Hepatocyte (in vitro differentiated cells): ENCODE results near the gene PDE4D. TPM values are rescaled to one million over a fixed set of nuclear protein-coding genes. Genes with fewer than 3 reads are reported as not detected.
A peak's percentile ranks its signal among the peaks of the same experiment; 100 is the strongest.

Source experiments
- DNase-seq: peaks from one replicate; pipeline ENCODE4 v3.0.0-alpha.2; 2016; ENCODE audit warnings: low spot score
- H2AFZ ChIP-seq: fragments of 200-600 bp; sonication (generic); 2 replicates; pipeline ENCODE4 v1.6.0; 2016; ENCODE audit warnings: antibody characterized with exemption, mild to moderate bottlenecking
- H3K27ac ChIP-seq: fragments of 200-600 bp; sonication (generic); 2 replicates; pipeline ENCODE4 v1.5.1; 2016; ENCODE audit warnings: mild to moderate bottlenecking
- H3K27me3 ChIP-seq: fragments of 200-600 bp; sonication (generic); 2 replicates; pipeline ENCODE4 v1.6.1; 2016
- H3K36me3 ChIP-seq: fragments of 200-600 bp; sonication (generic); replicated peaks from 2 replicates; pipeline ENCODE4 v1.5.1; 2016; ENCODE audit warnings: low read depth; ENCODE audit not compliant: insufficient read depth
- H3K4me1 ChIP-seq: fragments of 200-600 bp; sonication (generic); 2 replicates; pipeline ENCODE4 v1.5.1; 2016; ENCODE audit warnings: mild to moderate bottlenecking, moderate library complexity; ENCODE audit not compliant: insufficient read depth
- H3K4me2 ChIP-seq: fragments of 200-600 bp; sonication (generic); 2 replicates; pipeline ENCODE4 v1.6.0; 2016
- H3K4me3 ChIP-seq: fragments of 200-600 bp; sonication (generic); 2 replicates; pipeline ENCODE4 v1.5.1; 2016; ENCODE audit warnings: mild to moderate bottlenecking
- H3K79me2 ChIP-seq: fragments of 200-600 bp; sonication (generic); 2 replicates; pipeline ENCODE4 v1.6.0; 2017; ENCODE audit warnings: mild to moderate bottlenecking
- H3K9me2 ChIP-seq: fragments of 200-600 bp; sonication (generic); replicated peaks from 2 replicates; pipeline ENCODE4 v1.6.0; 2017; ENCODE audit warnings: mild to moderate bottlenecking; ENCODE audit not compliant: insufficient read depth
- H3K9me3 ChIP-seq: fragments of 200-600 bp; sonication (generic); 2 replicates; pipeline ENCODE4 v1.5.1; 2016; ENCODE audit warnings: low read depth, mild to moderate bottlenecking
- H4K20me1 ChIP-seq: fragments of 200-600 bp; sonication (generic); 2 replicates; pipeline ENCODE4 v1.6.0; 2016; ENCODE audit warnings: mild to moderate bottlenecking; ENCODE audit not compliant: insufficient read depth, poor library complexity, severe bottlenecking
- EZH2 ChIP-seq: fragments of 200-600 bp; sonication (generic); IDR thresholded peaks from 2 replicates; pipeline ENCODE4 v1.6.1; 2016; ENCODE audit warnings: antibody characterized with exemption, mild to moderate bottlenecking, borderline replicate concordance
- EZH2phosphoT487 ChIP-seq: fragments of 200-600 bp; sonication (generic); IDR thresholded peaks from one replicate; pipeline ENCODE4 v1.6.1; 2018; ENCODE audit warnings: antibody characterized with exemption, mild to moderate bottlenecking, low read depth, moderate library complexity; ENCODE audit not compliant: unreplicated experiment, severe bottlenecking
- WGBS: methylation state at CpG from one replicate; pipeline ENCODE4 v1.1.6; 2016; ENCODE audit warnings: low lambda C conversion rate; ENCODE audit errors: missing lambda C conversion rate; 5-methylcytosine and 5-hydroxymethylcytosine counted together
- polyA plus RNA-seq: library from polyadenylated mRNA; unstranded; fragments of >200 nt; fragmentation: Nextera tagmentation; extraction: Ambion mirVana; gene quantifications from 2 replicates; pipeline ENCODE4 v1.2.1, GENCODE V29; 2016
- total RNA-seq: library from RNA; depleted of rRNA; stranded (reverse); fragments of >200 nt; gene quantifications from 2 replicates; pipeline ENCODE4 v1.2.3, GENCODE V29; 2014
- TF ChIP-seq, protein P1 (sequence below): fragments of 200-600 bp; sonication (generic); IDR thresholded peaks from 2 replicates; pipeline ENCODE4 v1.5.1; 2016; ENCODE audit warnings: antibody characterized with exemption, mild to moderate bottlenecking; ENCODE audit not compliant: poor library complexity

PDE4D gene
- total and polyA plus RNA-seq, 2 experiments from 2014 or later = 14.5 to 45.2 TPM

DNA sequence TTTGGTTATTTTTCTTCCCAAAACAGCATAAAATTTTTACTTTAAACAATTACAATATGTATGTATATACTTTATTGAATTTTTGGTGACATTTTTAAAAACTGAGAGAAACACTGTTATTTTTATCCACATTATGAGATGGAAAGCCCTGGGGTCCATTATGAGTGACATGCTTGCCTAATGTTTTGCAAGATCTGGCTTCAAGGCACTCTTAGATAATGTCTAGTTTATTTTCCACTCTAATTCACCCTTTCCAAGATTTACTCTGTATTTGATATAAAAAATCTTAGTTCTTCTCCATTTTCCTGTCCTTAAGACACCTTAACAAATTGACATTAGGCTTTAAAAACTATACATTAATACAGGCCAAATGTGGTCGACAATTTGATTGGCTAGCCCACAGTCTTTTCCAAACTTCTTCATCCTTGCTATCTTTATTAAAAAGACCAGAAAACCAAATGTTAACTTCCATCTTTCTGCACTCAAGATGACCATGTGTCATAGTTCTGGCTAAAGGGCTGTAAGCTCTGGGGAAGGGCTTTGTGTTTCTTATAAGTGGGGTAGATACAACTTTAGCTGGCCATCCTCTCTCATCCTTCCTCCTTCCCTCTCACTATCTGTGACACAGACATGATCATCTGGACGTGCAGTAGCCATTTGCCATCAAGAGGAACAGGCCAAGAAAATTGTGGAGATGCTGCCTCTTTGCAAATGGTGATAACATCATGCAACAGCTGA lies 561.1 kb downstream of the PDE4D start:
- H3K79me2 ChIP-seq = no peaks in the 10 kb centered on the region
- TF ChIP-seq EZH2 (no peak), EZH2phosphoT487 (no peak)
- TF ChIP-seq, protein P1, sequence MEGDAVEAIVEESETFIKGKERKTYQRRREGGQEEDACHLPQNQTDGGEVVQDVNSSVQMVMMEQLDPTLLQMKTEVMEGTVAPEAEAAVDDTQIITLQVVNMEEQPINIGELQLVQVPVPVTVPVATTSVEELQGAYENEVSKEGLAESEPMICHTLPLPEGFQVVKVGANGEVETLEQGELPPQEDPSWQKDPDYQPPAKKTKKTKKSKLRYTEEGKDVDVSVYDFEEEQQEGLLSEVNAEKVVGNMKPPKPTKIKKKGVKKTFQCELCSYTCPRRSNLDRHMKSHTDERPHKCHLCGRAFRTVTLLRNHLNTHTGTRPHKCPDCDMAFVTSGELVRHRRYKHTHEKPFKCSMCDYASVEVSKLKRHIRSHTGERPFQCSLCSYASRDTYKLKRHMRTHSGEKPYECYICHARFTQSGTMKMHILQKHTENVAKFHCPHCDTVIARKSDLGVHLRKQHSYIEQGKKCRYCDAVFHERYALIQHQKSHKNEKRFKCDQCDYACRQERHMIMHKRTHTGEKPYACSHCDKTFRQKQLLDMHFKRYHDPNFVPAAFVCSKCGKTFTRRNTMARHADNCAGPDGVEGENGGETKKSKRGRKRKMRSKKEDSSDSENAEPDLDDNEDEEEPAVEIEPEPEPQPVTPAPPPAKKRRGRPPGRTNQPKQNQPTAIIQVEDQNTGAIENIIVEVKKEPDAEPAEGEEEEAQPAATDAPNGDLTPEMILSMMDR = no peak
- no peak overlapping the region for H3K4me3 ChIP-seq
- no peak overlapping the region for H3K27ac ChIP-seq
- 91% methylated on average over 2 of the region's 2 CpGs for WGBS
- H2AFZ ChIP-seq = no peak overlapping the region
- no peaks in the 10 kb centered on the region for H3K9me3 ChIP-seq
- peaks cover 11% of the 10 kb centered on the region for H3K4me1 ChIP-seq
- no peak for DNase-seq
- no peaks in the 10 kb centered on the region for H4K20me1 ChIP-seq
- no peak overlapping the region for H3K4me2 ChIP-seq
- no peaks in the 10 kb centered on the region for H3K27me3 ChIP-seq
- no peaks in the 10 kb centered on the region for H3K9me2 ChIP-seq
- no peaks in the 10 kb centered on the region for H3K36me3 ChIP-seq

DNA sequence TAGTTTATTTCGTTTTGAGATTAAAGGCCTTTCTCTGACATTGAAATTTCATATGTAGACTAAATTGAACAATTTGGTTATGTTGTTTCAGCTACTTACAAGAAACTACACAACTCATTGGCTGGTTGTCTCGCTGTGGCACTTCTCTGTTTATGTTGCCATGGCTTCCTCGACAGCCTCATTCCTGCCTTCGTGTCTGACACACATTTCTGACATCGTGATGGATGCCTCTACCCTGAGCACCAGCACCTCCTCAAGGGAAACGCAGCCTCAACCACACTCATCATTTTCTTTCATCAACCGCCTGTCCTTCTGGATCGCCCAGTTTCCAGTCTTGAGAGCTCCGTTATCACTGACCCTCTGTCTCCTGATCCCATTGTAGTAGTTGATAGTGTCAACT lies 562.8 kb downstream of the PDE4D start:
- 89% methylated on average over 9 of the region's 9 CpGs for WGBS
- TF ChIP-seq, protein P1 = no peak
- TF ChIP-seq EZH2 (no peak), EZH2phosphoT487 (no peak)
- no peaks in the 10 kb centered on the region for H4K20me1 ChIP-seq

GRCh38 chr5:59328709-59329296 lies 564.7 kb downstream of the PDE4D start:
- no peaks in the 10 kb centered on the region for H3K36me3 ChIP-seq
- H3K9me2 ChIP-seq = no peaks in the 10 kb centered on the region
- H3K27me3 ChIP-seq = no peaks in the 10 kb centered on the region
- no peak overlapping the region for H3K4me3 ChIP-seq
- no peak overlapping the region for H3K4me2 ChIP-seq
- no peak overlapping the region for H3K27ac ChIP-seq
- 66% methylated on average over 6 of the region's 6 CpGs for WGBS
- H2AFZ ChIP-seq = no peak overlapping the region
- peak; percentile 35 for DNase-seq
- H3K79me2 ChIP-seq = no peaks in the 10 kb centered on the region
- H4K20me1 ChIP-seq = no peaks in the 10 kb centered on the region
- H3K9me3 ChIP-seq = no peaks in the 10 kb centered on the region
- no peak for TF ChIP-seq EZH2phosphoT487
- TF ChIP-seq, protein P1 = no peak
- no peak for TF ChIP-seq EZH2
- peaks cover 11% of the 10 kb centered on the region for H3K4me1 ChIP-seq

More for the DNA sequence above, 562.8 kb downstream of the PDE4D start:
- Histone ChIP-seq H3K27me3 (no peaks in the 10 kb centered on the region), H3K79me2 (no peaks in the 10 kb centered on the region), H3K27ac (no peak overlapping the region), H3K4me1 (peaks cover 11% of the 10 kb centered on the region), H3K4me2 (no peak overlapping the region), H3K9me2 (no peaks in the 10 kb centered on the region), H3K36me3 (no peaks in the 10 kb centered on the region), H3K4me3 (no peak overlapping the region), H2AFZ (no peak overlapping the region), H3K9me3 (no peaks in the 10 kb centered on the region)
- DNase-seq = no peak
